H1 (cell line): Measurements from ENCODE around the gene TDRKH. TPM values are rescaled to one million over a fixed set of nuclear protein-coding genes. Genes with fewer than 3 reads are reported as not detected.

Source experiments
- HDAC2 ChIP-seq, 2 experiments: fragments of 300-600 bp in 1 of 2; sonication (generic) in 1 of 2; IDR thresholded peaks; 2 replicates each; pipeline ENCODE4 v1.6.1; 2011 to 2012; ENCODE audit warnings: low read depth in 2 of 2, low read length in 2 of 2, mild to moderate bottlenecking in 2 of 2, moderate library complexity in 2 of 2, borderline replicate concordance in 1 of 2, inconsistent platforms in 1 of 2
- SP4 ChIP-seq: IDR thresholded peaks from 2 replicates; pipeline ENCODE4 v1.6.1; 2012; ENCODE audit warnings: low read length, inconsistent platforms
- polyA plus RNA-seq, 7 experiments: library from polyadenylated mRNA; depleted of rRNA in 3 of 7; stranded (reverse) in 5 of 7; unstranded in 2 of 7; fragments of >200 nt in 5 of 7; fragments of 200-250 nt in 2 of 7; gene quantifications; 1 replicate in 5 of 7; 2 replicates in 1 of 7; 4 replicates in 1 of 7; pipeline versions ENCODE4 v1.2.1 to v1.2.3, GENCODE V29; 2011 to 2013; ENCODE audit warnings: missing spikeins in 2 of 7, mixed read lengths in 2 of 7
- total RNA-seq: library from RNA; stranded (reverse); fragmentation: NEBNext Ultra II Directional; extraction: Animal tissue kit (Norgen Biotek cat#: 25700); gene quantifications from 2 replicates; pipeline ENCODE4 v1.2.1, GENCODE V29; 2021
- TF ChIP-seq, protein P1 (sequence below): IDR thresholded peaks from 2 replicates; pipeline ENCODE4 v1.6.1; 2012; ENCODE audit warnings: low read length, inconsistent platforms

TDRKH gene
- total and polyA plus RNA-seq, 2 of the 8 experiments (the other 6 are each of a cell fraction or from before 2014, with no cell fraction given), result 9.9 to 26.1 TPM

DNA sequence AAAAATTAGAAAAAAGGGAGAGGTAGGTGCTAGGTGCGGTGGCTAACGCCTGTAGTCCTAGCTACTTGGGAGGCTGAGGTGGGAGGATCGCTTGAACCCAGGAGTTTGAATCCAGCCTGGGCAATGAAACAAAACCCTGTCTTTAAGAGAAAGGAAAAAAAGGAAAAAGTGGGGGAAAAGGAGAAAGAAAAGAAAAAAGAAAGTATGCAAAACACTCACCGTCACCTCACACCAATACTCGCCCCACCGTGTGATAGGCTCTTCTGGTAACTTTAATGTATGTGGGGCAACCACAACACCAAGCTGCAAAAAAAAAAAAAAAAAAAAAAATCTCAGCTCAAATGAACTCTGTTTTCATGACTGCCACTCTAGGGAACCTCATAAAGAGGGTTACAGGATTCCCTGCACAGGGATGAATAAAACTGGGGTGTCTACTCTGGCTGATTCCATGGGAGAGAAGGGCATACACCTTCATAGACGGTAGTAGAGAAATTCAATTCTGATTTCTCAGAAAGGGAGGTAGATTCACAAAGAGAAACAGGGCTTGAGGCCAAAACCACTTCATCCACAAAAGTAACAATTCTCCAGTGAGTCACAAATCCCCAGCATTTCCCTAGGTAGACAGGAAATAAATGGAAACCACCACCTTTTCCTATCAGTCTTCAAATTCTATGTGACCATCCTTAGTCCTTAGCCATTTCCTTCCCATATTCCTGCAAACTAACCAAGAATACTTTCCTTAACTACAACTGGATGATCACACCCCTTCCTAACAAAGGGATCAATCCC, 29.5 kb downstream of the TDRKH start (continued):
- TF ChIP-seq, protein P1, sequence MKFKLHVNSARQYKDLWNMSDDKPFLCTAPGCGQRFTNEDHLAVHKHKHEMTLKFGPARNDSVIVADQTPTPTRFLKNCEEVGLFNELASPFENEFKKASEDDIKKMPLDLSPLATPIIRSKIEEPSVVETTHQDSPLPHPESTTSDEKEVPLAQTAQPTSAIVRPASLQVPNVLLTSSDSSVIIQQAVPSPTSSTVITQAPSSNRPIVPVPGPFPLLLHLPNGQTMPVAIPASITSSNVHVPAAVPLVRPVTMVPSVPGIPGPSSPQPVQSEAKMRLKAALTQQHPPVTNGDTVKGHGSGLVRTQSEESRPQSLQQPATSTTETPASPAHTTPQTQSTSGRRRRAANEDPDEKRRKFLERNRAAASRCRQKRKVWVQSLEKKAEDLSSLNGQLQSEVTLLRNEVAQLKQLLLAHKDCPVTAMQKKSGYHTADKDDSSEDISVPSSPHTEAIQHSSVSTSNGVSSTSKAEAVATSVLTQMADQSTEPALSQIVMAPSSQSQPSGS, result no peak
- TF ChIP-seq SP4 (no peak), HDAC2 (IDR thresholded peaks at IDR 0.05; ENCODE audit: borderline replicate concordance in 1 of 2, low read depth in 2 of 2, low read length in 2 of 2) (no peak)
- TF ChIP-seq, all 59 proteins: peak for 0
